ENCODE data around the gene COL21A1.

Gene COL21A1

DNA sequence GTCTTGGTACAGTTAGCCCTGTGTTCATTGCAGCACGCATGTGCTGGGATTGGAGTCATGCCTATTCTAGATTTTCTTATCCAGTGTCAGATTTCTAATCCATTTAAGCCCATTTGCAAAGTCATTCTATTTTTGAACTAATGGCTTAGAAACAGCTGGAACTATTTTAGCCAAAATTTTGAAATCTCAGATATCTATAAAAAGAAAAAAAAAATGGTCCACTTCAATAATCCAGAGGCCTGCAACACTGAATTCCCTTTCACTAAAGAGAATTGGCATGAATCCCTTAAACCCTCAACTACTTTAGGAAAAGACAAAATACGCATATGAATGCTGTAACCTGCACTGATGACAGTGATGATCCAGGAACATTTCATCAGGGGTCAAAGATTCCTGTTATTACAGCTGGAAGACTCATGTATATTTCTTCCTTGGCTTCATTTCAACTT lies 1.5 kb downstream of the COL21A1 start:
- DNase-seq (ENCODE audit: low read depth, low spot score), result no peak
- no CpG with 5 or more reads among the region's 2 CpGs for WGBS (ENCODE audit: insufficient coverage, insufficient read length)
- no peak overlapping the region for H3K27ac ChIP-seq (ENCODE audit: low read length)
- no peaks in the 10 kb centered on the region for H3K36me3 ChIP-seq (ENCODE audit: control insufficient read depth, insufficient read depth, low read length)
- peaks cover 4% of the 10 kb centered on the region; the same call in 1 of the 2 replicates for H3K4me1 ChIP-seq (ENCODE audit: control insufficient read depth, insufficient read depth, low read length)
- H3K9me3 ChIP-seq (ENCODE audit: control insufficient read depth, insufficient read depth, low read length), result no peaks in the 10 kb centered on the region
- H3K4me3 ChIP-seq (ENCODE audit: low read length), result no peak overlapping the region
- no peaks in the 10 kb centered on the region for H3K27me3 ChIP-seq (ENCODE audit: control insufficient read depth, insufficient read depth, low read length)

DNA sequence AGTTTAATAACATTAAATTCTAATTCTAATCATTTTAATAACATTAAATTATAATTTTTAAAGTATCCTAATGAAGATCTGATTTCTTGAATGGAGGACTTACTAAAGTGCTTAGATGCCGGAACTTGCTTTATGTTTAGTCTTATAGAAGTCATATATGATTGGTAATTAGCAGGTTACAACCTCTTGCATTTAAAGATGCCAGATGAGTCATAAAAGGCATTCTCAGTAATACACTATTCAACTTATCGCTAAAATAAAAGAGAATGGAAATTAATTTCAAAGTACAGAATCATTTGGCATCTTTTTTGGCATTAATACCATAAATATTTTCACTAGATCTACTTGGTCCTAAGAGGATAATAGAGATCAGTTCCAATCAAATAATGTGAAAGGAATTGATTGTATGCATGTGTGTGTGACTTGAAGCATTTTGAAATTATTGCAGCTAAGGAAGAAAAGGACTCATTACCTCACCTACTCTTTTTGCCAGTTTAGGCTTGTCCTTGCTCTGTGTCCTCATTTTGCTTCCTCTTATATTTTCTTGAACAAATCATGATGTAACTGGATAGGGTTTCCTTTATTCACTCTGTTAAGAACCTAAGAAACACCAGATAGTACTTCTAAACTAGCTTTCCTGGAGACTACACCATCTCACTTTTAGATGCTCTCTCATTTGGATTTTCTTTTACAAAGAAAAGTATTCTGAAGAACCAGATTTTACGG lies 2.7 kb downstream of the COL21A1 start:
- no CpG with 5 or more reads among the region's 3 CpGs for WGBS (ENCODE audit: insufficient coverage, insufficient read length)
- H3K27me3 ChIP-seq (ENCODE audit: control insufficient read depth, insufficient read depth, low read length), result no peaks in the 10 kb centered on the region
- no peaks in the 10 kb centered on the region for H3K9me3 ChIP-seq (ENCODE audit: control insufficient read depth, insufficient read depth, low read length)
- no peak overlapping the region for H3K4me3 ChIP-seq (ENCODE audit: low read length)
- no peak for DNase-seq (ENCODE audit: low read depth, low spot score)
- H3K36me3 ChIP-seq (ENCODE audit: control insufficient read depth, insufficient read depth, low read length), result no peaks in the 10 kb centered on the region
- no peak overlapping the region for H3K27ac ChIP-seq (ENCODE audit: low read length)
- peaks cover 2% of the 10 kb centered on the region; the same call in 1 of the 2 replicates for H3K4me1 ChIP-seq (ENCODE audit: control insufficient read depth, insufficient read depth, low read length)

DNA sequence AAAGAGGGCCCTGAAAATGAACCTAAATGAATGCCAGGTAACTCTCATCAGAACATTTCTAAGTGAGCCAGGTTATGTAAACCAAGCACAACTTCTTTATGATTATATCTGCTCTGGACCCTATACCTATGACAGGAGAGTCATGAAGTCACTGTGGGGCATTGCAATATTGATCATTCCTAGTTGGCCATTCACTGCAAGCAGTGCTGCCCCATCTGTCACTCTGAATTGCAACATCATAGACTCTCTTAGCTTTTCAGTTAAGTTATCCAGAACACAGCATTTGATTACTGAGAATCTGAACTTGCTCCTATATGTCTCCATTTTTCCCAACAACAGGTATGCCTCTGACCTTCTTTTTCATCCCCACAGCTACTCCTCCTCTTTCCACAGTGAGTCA lies 3.3 kb downstream of the COL21A1 start:
- no peak overlapping the region for H3K27ac ChIP-seq (ENCODE audit: low read length)
- H3K4me3 ChIP-seq (ENCODE audit: low read length), result no peak overlapping the region
- H3K27me3 ChIP-seq (ENCODE audit: control insufficient read depth, insufficient read depth, low read length), result no peaks in the 10 kb centered on the region
- H3K9me3 ChIP-seq (ENCODE audit: control insufficient read depth, insufficient read depth, low read length), result no peaks in the 10 kb centered on the region
- H3K4me1 ChIP-seq (ENCODE audit: control insufficient read depth, insufficient read depth, low read length), result peaks cover 2% of the 10 kb centered on the region; the same call in 1 of the 2 replicates
- H3K36me3 ChIP-seq (ENCODE audit: control insufficient read depth, insufficient read depth, low read length), result no peaks in the 10 kb centered on the region
- DNase-seq (ENCODE audit: low read depth, low spot score), result no peak

DNA sequence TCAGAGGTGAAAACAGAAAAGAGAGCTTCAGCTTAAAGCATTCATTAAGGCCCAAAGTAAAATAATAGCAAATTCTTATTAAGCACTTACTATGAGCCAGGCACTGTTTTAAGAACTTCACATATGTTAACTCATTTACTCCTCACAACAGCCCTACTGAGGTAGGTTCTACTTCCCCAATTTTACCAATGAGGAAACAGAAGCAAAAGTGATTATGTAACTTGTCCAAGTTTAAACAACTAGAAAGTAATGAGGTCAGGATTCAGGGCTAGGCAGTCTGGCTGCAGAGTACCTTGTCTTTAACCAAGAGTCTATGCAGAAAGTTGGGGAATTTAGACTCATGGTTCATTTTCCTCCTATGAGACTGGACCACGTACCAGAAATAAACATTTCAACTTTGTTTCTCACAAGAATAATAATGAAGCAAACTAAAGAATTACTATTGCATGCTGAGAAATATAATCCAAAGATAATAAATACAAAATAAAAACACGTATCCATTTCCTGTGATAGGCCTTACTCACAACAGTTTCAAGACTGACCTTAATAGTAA lies 3.8 kb downstream of the COL21A1 start:
- no peak for DNase-seq (ENCODE audit: low read depth, low spot score)
- WGBS (ENCODE audit: insufficient coverage, insufficient read length), result no CpG with 5 or more reads among the region's 2 CpGs
- Histone ChIP-seq H3K9me3 (ENCODE audit: control insufficient read depth, insufficient read depth, low read length) (no peaks in the 10 kb centered on the region), H3K27ac (ENCODE audit: low read length) (no peak overlapping the region), H3K4me1 (ENCODE audit: control insufficient read depth, insufficient read depth, low read length) (peaks cover 2% of the 10 kb centered on the region; the same call in 1 of the 2 replicates), H3K27me3 (ENCODE audit: control insufficient read depth, insufficient read depth, low read length) (no peaks in the 10 kb centered on the region), H3K36me3 (ENCODE audit: control insufficient read depth, insufficient read depth, low read length) (no peaks in the 10 kb centered on the region), H3K4me3 (ENCODE audit: low read length) (no peak overlapping the region)

DNA sequence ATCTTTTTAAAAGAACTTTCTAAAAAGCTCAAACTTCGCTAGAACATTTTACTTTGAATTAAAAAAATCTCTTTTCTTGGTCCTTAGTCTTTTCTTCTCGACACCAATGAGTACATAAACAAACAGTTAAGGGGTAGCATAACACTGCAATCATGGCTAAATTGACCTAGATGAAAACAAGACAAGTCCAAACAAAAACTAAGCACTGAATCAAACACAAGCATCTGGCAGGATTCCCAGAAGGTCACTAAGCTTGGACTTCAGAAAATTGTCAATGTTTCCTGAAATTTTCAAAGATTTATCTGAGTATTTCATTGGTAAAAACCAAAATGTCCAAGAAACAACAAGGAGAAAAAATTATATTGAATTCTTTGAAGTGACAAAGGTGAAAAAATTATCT lies 5.0 kb downstream of the COL21A1 start:
- WGBS (ENCODE audit: insufficient coverage, insufficient read length), result no CpG with 5 or more reads among the region's 2 CpGs
- Histone ChIP-seq H3K4me3 (ENCODE audit: low read length) (no peak overlapping the region), H3K27ac (ENCODE audit: low read length) (no peak overlapping the region), H3K36me3 (ENCODE audit: control insufficient read depth, insufficient read depth, low read length) (no peaks in the 10 kb centered on the region), H3K27me3 (ENCODE audit: control insufficient read depth, insufficient read depth, low read length) (no peaks in the 10 kb centered on the region), H3K9me3 (ENCODE audit: control insufficient read depth, insufficient read depth, low read length) (no peaks in the 10 kb centered on the region), H3K4me1 (ENCODE audit: control insufficient read depth, insufficient read depth, low read length) (no peaks in the 10 kb centered on the region; the same call in 1 of the 2 replicates)
- no peak for DNase-seq (ENCODE audit: low read depth, low spot score)

DNA sequence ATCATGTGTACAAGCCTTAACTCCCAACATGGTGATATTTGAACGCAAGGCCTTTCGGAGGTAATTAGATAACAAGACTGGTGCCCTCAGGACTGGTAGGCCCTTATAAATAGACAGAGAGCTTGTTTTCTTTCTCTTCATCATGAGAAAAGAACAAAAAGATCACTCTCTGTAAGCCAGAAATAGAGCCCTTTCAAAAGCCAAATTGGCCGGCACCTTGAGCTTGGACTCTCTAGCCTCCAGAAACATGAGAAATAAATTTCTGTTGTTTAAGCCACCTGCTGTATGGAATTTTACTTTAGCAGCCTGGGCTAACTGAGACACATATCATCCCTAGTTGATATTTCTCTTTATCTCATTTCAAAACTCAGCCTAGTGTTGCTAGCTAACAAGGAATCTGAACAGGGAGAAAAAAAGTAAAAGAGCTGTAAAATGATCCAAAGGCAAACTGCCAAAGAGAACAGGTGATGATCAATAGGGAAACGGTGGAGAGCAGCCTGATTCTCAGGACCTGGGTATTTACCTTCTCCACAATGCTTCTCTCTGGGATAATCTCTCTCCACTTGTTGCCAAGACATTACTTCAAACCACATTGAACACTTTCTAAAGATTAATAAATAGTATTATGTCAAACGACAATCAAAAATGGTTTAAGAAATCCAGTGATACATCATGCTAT lies 6.1 kb downstream of the COL21A1 start:
- no peaks in the 10 kb centered on the region for H3K27me3 ChIP-seq (ENCODE audit: control insufficient read depth, insufficient read depth, low read length)
- no peak overlapping the region for H3K27ac ChIP-seq (ENCODE audit: low read length)
- no peaks in the 10 kb centered on the region; the same call in 1 of the 2 replicates for H3K4me1 ChIP-seq (ENCODE audit: control insufficient read depth, insufficient read depth, low read length)
- WGBS (ENCODE audit: insufficient coverage, insufficient read length), result no CpG with 5 or more reads among the region's 5 CpGs
- no peak overlapping the region for H3K4me3 ChIP-seq (ENCODE audit: low read length)
- no peaks in the 10 kb centered on the region for H3K36me3 ChIP-seq (ENCODE audit: control insufficient read depth, insufficient read depth, low read length)
- DNase-seq (ENCODE audit: low read depth, low spot score), result no peak
- H3K9me3 ChIP-seq (ENCODE audit: control insufficient read depth, insufficient read depth, low read length), result no peaks in the 10 kb centered on the region

DNA sequence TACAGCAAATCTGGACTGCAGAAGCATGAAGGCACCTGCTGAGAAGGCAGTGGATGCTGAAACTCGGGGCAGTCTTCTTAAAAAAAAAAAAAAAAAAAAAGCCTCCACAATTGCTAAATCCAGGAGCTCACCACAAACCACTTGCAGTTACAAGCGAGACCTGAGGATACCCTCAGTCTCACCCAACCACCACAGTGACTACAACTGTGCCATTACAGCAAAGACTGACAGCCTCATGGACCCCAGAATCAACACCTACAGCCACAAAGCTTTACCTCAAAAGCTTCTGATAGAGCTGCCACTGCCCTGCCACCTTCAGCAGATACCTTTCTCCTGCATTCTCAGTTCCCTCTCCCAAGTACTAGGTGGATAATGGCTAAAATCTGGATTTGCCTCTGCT lies 9.0 kb downstream of the COL21A1 start:
- no CpG with 5 or more reads among the region's 2 CpGs for WGBS (ENCODE audit: insufficient coverage, insufficient read length)

DNA sequence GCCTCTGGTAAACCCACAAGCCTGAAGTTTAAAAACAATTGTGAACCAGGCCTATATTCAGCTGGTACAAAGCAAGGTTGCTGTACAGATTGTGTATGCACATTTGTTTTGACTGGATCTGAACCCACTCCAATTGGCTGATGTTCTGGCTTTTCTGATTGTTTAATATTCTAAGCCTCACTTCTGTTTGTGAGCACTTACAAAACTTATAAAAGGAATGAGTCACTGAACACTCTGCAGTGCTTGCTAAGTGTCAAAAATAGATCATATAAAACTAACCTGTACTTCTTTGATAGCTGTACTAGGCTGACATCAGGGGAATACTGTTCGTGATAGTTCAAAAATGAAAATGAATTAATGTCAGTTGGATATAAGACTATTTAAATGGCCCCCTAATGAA lies 12.1 kb downstream of the COL21A1 start:
- WGBS (ENCODE audit: insufficient coverage, insufficient read length), result no CpG with 5 or more reads among the region's 1 CpG
- Histone ChIP-seq H3K9me3 (ENCODE audit: control insufficient read depth, insufficient read depth, low read length) (no peaks in the 10 kb centered on the region), H3K27me3 (ENCODE audit: control insufficient read depth, insufficient read depth, low read length) (no peaks in the 10 kb centered on the region), H3K36me3 (ENCODE audit: control insufficient read depth, insufficient read depth, low read length) (no peaks in the 10 kb centered on the region), H3K4me3 (ENCODE audit: low read length) (no peak overlapping the region), H3K4me1 (ENCODE audit: control insufficient read depth, insufficient read depth, low read length) (no peaks in the 10 kb centered on the region; the same call in 1 of the 2 replicates), H3K27ac (ENCODE audit: low read length) (no peak overlapping the region)
- no peak for DNase-seq (ENCODE audit: low read depth, low spot score)

More for the DNA sequence above, 9.0 kb downstream of the COL21A1 start:
- H3K27ac ChIP-seq (ENCODE audit: low read length), result no peak overlapping the region
- no peak overlapping the region for H3K4me3 ChIP-seq (ENCODE audit: low read length)
- no peaks in the 10 kb centered on the region for H3K9me3 ChIP-seq (ENCODE audit: control insufficient read depth, insufficient read depth, low read length)
- H3K4me1 ChIP-seq (ENCODE audit: control insufficient read depth, insufficient read depth, low read length), result no peaks in the 10 kb centered on the region; the same call in 1 of the 2 replicates
- no peak for DNase-seq (ENCODE audit: low read depth, low spot score)
- H3K36me3 ChIP-seq (ENCODE audit: control insufficient read depth, insufficient read depth, low read length), result no peaks in the 10 kb centered on the region
- H3K27me3 ChIP-seq (ENCODE audit: control insufficient read depth, insufficient read depth, low read length), result no peaks in the 10 kb centered on the region

DNA sequence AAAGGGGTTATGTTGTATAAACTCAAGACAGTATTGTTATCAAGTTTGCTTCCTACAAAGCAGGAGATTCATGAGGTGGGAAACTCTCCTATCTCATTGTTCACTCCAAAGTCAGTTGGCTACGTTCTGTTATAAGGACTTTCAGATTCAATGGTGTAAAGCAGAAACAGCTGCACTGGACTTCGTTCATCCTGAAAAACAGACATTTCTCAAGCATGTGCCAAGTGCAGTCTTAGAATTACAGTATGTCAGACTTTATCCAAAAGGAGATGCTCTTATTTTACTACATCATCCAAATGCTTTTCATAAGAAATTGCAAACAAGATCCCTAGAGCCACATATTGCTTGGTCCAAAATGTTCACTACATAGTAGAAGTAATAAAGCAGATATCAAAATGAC lies 14.9 kb downstream of the COL21A1 start:
- no peaks in the 10 kb centered on the region for H3K27me3 ChIP-seq (ENCODE audit: control insufficient read depth, insufficient read depth, low read length)
- no peaks in the 10 kb centered on the region for H3K36me3 ChIP-seq (ENCODE audit: control insufficient read depth, insufficient read depth, low read length)
- H3K4me3 ChIP-seq (ENCODE audit: low read length), result no peak overlapping the region
- no CpG with 5 or more reads among the region's 2 CpGs for WGBS (ENCODE audit: insufficient coverage, insufficient read length)
- H3K9me3 ChIP-seq (ENCODE audit: control insufficient read depth, insufficient read depth, low read length), result no peaks in the 10 kb centered on the region
- DNase-seq (ENCODE audit: low read depth, low spot score), result no peak
- H3K27ac ChIP-seq (ENCODE audit: low read length), result no peak overlapping the region
- H3K4me1 ChIP-seq (ENCODE audit: control insufficient read depth, insufficient read depth, low read length), result no peaks in the 10 kb centered on the region

DNA sequence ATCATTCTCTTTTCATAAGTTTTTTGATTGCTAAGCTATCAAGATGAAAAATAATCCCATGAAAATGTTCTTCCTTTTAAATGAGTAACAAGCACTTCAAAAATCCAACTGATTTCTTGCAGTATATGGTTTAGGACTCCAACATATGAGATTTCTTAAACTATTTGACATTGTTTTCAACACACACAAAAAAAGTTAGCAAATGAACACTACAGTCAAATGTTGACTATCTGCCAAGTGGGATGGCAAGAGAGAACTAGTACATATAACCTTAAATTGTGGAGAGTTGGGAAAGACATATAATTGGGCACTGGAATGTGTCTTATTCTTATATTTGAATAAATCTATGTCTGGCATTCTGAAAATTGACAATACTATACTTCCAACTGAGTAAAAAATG lies 15.6 kb downstream of the COL21A1 start:
- no peak overlapping the region for H3K27ac ChIP-seq (ENCODE audit: low read length)
- no peak overlapping the region for H3K4me3 ChIP-seq (ENCODE audit: low read length)
- no peaks in the 10 kb centered on the region for H3K4me1 ChIP-seq (ENCODE audit: control insufficient read depth, insufficient read depth, low read length)
- H3K9me3 ChIP-seq (ENCODE audit: control insufficient read depth, insufficient read depth, low read length), result no peaks in the 10 kb centered on the region
- no peak for DNase-seq (ENCODE audit: low read depth, low spot score)
- no peaks in the 10 kb centered on the region for H3K36me3 ChIP-seq (ENCODE audit: control insufficient read depth, insufficient read depth, low read length)
- no peaks in the 10 kb centered on the region for H3K27me3 ChIP-seq (ENCODE audit: control insufficient read depth, insufficient read depth, low read length)
